Smooth muscle cell (in vitro differentiated cells): Measurements from ENCODE around the gene PDIK1L. TPM values are rescaled to one million over a fixed set of nuclear protein-coding genes. Genes with fewer than 3 reads are reported as not detected.
"Not testable (repeated sequence)": the region's sequence is repeated elsewhere in the genome, so short reads cannot be mapped to it uniquely, and the experiment has no call there.

Source experiments
- DNase-seq: peaks from one replicate; lab custom pipeline; 2025; ENCODE audit not compliant: unreplicated experiment; lab: John Stamatoyannopoulos, UW
- H2AFZ ChIP-seq: fragments of 200-600 bp; sonication (generic); 2 replicates; pipeline ENCODE4 v1.6.0; 2016; ENCODE audit warnings: antibody characterized with exemption, low read depth, mild to moderate bottlenecking
- H3F3A ChIP-seq: fragments of 200-600 bp; sonication (generic); 2 replicates; pipeline ENCODE4 v1.6.0; 2017; ENCODE audit warnings: antibody characterized with exemption, low read depth
- H3K27ac ChIP-seq: fragments of 200-600 bp; sonication (generic); 2 replicates; pipeline ENCODE4 v1.5.1; 2016; ENCODE audit warnings: low read depth, mild to moderate bottlenecking
- H3K27me3 ChIP-seq: fragments of 200-600 bp; sonication (generic); 2 replicates; pipeline ENCODE4 v1.6.1; 2016; ENCODE audit warnings: low read depth, mild to moderate bottlenecking
- H3K36me3 ChIP-seq: fragments of 200-600 bp; sonication (generic); 2 replicates; pipeline ENCODE4 v1.5.1; 2016; ENCODE audit warnings: low read depth
- H3K4me1 ChIP-seq: fragments of 200-600 bp; sonication (generic); 2 replicates; pipeline ENCODE4 v1.5.1; 2016; ENCODE audit warnings: low read depth
- H3K4me2 ChIP-seq: fragments of 200-600 bp; sonication (generic); 2 replicates; pipeline ENCODE4 v1.6.0; 2016; ENCODE audit warnings: mild to moderate bottlenecking
- H3K4me3 ChIP-seq: fragments of 200-600 bp; sonication (generic); 2 replicates; pipeline ENCODE4 v1.5.1; 2016; ENCODE audit warnings: mild to moderate bottlenecking
- H3K79me2 ChIP-seq: fragments of 200-600 bp; sonication (generic); 2 replicates; pipeline ENCODE4 v1.6.0; 2016; ENCODE audit warnings: low read depth, mild to moderate bottlenecking
- H3K9ac ChIP-seq: fragments of 200-600 bp; sonication (generic); 2 replicates; pipeline ENCODE4 v1.6.0; 2016; ENCODE audit warnings: low read depth
- H3K9me3 ChIP-seq: fragments of 200-600 bp; sonication (generic); replicated peaks from 2 replicates; pipeline ENCODE4 v1.5.1; 2016; ENCODE audit warnings: low read depth
- H4K20me1 ChIP-seq: fragments of 200-600 bp; sonication (generic); 2 replicates; pipeline ENCODE4 v1.6.0; 2016; ENCODE audit warnings: low read depth
- CTCF ChIP-seq: fragments of 200-600 bp; sonication (generic); IDR thresholded peaks from 2 replicates; pipeline ENCODE4 v1.5.1; 2017; ENCODE audit warnings: borderline replicate concordance, mild to moderate bottlenecking, antibody characterized with exemption; ENCODE audit not compliant: insufficient read depth, poor library complexity, severe bottlenecking
- WGBS: methylation state at CpG from one replicate; pipeline ENCODE4 v1.1.7; 2016; ENCODE audit warnings: low lambda C conversion rate; 5-methylcytosine and 5-hydroxymethylcytosine counted together
- polyA plus RNA-seq: library from polyadenylated mRNA; unstranded; fragments of >200 nt; fragmentation: Nextera tagmentation; extraction: Ambion mirVana; gene quantifications from 2 replicates; pipeline ENCODE4 v1.2.1, GENCODE V29; 2016
- total RNA-seq: library from RNA; depleted of rRNA; stranded (reverse); fragments of >200 nt; gene quantifications from 2 replicates; pipeline ENCODE4 v1.2.3, GENCODE V29; 2014

The PDIK1L gene
- total and polyA plus RNA-seq, 2 experiments from 2014 or later: 1.9 to 3.7 TPM

- no peak overlapping the region for H3K4me3 ChIP-seq
- DNase-seq: no peak
- H3K27ac ChIP-seq: no peak overlapping the region
- no peak overlapping the region for H3K9ac ChIP-seq
- no peaks in the 10 kb centered on the region for H3K27me3 ChIP-seq
- no peaks in the 10 kb centered on the region for H4K20me1 ChIP-seq
- no peak overlapping the region for H2AFZ ChIP-seq
- 64% methylated on average over 2 of the region's 2 CpGs for WGBS
- TF ChIP-seq CTCF: no peak
- H3K9me3 ChIP-seq: no peaks in the 10 kb centered on the region
- H3K79me2 ChIP-seq: no peaks in the 10 kb centered on the region
- H3K4me1 ChIP-seq: peaks cover 2% of the 10 kb centered on the region
- peaks cover 10% of the 10 kb centered on the region for H3F3A ChIP-seq
- no peaks in the 10 kb centered on the region for H3K36me3 ChIP-seq
- no peak overlapping the region for H3K4me2 ChIP-seq
Measured at GRCh38 chr1:26102526-26102925, 9.1 kb upstream of the PDIK1L start.

GRCh38 chr1:26105226-26105548 lies 6.4 kb upstream of the PDIK1L start:
- WGBS: 45% methylated on average over 5 of the region's 5 CpGs
- DNase-seq, H3K36me3 ChIP-seq, H3F3A ChIP-seq, H3K79me2 ChIP-seq, H3K27me3 ChIP-seq, H2AFZ ChIP-seq, H3K27ac ChIP-seq, H3K4me1 ChIP-seq, H3K9me3 ChIP-seq, H3K4me2 ChIP-seq, H3K9ac ChIP-seq, H4K20me1 ChIP-seq, H3K4me3 ChIP-seq: not testable (repeated sequence)

GRCh38 chr1:26109229-26110164 lies 2.1 kb upstream of the PDIK1L start:
- Histone ChIP-seq H3K9ac (no peak overlapping the region), H3K4me2 (peak overlapping the region; percentile 90), H3K79me2 (peaks cover 9% of the 10 kb centered on the region), H4K20me1 (no peaks in the 10 kb centered on the region), H3K27me3 (no peaks in the 10 kb centered on the region), H3K27ac (no peak overlapping the region), H3K9me3 (no peaks in the 10 kb centered on the region), H3K4me3 (no peak overlapping the region), H3K36me3 (no peaks in the 10 kb centered on the region), H3K4me1 (peaks cover 17% of the 10 kb centered on the region), H2AFZ (no peak overlapping the region), H3F3A (peaks cover 3% of the 10 kb centered on the region)
- no peak for DNase-seq
- 94% methylated on average over 5 of the region's 5 CpGs for WGBS
- TF ChIP-seq CTCF: no peak

GRCh38 chr1:26110731-26111529 lies 694 bp upstream of the PDIK1L start:
- Histone ChIP-seq H3K4me3 (peak overlapping the region; percentile 93), H3K79me2 (peaks cover 9% of the 10 kb centered on the region), H3K9ac (peak overlapping the region; percentile 71), H4K20me1 (no peaks in the 10 kb centered on the region), H3K4me2 (peak overlapping the region; percentile 90), H3F3A (peaks cover 3% of the 10 kb centered on the region), H3K27ac (peak overlapping the region; percentile 42), H3K36me3 (no peaks in the 10 kb centered on the region), H2AFZ (peak overlapping the region; percentile 95), H3K9me3 (no peaks in the 10 kb centered on the region), H3K4me1 (peaks cover 17% of the 10 kb centered on the region), H3K27me3 (no peaks in the 10 kb centered on the region)
- peak; percentile 57 for DNase-seq
- no peak for TF ChIP-seq CTCF
- 1% methylated on average over 58 of the region's 85 CpGs for WGBS
